HL-60 (cell line): ENCODE results near the gene VRK3.

ENCODE experiments used
- CTCF ChIP-seq: IDR thresholded peaks from one replicate; pipeline ENCODE4 v1.5.1; 2011; ENCODE audit warnings: low read length, control low read depth, inconsistent platforms; ENCODE audit not compliant: insufficient read depth
- GABPA ChIP-seq: IDR thresholded peaks from 2 replicates; pipeline ENCODE4 v1.6.1; 2012; ENCODE audit warnings: low read depth
- POLR2AphosphoS5 ChIP-seq: IDR thresholded peaks from 2 replicates; pipeline ENCODE4 v1.6.1; 2012; ENCODE audit warnings: low read depth
- TF ChIP-seq, protein P1 (sequence below): IDR thresholded peaks from 2 replicates; pipeline ENCODE4 v1.6.1; 2012; ENCODE audit warnings: low read depth; ENCODE audit not compliant: insufficient replicate concordance

GRCh38 chr19:50047671-50048070, 22.5 kb upstream of the VRK3 start:
- TF ChIP-seq CTCF = no peak
- no peak for TF ChIP-seq GABPA
- TF ChIP-seq, protein P1, sequence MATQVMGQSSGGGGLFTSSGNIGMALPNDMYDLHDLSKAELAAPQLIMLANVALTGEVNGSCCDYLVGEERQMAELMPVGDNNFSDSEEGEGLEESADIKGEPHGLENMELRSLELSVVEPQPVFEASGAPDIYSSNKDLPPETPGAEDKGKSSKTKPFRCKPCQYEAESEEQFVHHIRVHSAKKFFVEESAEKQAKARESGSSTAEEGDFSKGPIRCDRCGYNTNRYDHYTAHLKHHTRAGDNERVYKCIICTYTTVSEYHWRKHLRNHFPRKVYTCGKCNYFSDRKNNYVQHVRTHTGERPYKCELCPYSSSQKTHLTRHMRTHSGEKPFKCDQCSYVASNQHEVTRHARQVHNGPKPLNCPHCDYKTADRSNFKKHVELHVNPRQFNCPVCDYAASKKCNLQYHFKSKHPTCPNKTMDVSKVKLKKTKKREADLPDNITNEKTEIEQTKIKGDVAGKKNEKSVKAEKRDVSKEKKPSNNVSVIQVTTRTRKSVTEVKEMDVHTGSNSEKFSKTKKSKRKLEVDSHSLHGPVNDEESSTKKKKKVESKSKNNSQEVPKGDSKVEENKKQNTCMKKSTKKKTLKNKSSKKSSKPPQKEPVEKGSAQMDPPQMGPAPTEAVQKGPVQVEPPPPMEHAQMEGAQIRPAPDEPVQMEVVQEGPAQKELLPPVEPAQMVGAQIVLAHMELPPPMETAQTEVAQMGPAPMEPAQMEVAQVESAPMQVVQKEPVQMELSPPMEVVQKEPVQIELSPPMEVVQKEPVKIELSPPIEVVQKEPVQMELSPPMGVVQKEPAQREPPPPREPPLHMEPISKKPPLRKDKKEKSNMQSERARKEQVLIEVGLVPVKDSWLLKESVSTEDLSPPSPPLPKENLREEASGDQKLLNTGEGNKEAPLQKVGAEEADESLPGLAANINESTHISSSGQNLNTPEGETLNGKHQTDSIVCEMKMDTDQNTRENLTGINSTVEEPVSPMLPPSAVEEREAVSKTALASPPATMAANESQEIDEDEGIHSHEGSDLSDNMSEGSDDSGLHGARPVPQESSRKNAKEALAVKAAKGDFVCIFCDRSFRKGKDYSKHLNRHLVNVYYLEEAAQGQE = no peak
- no peak for TF ChIP-seq POLR2AphosphoS5
